HCT116 (cell line): ENCODE results near the gene ASIC3. TPM values are rescaled to one million over a fixed set of nuclear protein-coding genes. Genes with fewer than 3 reads are reported as not detected.
A peak's percentile ranks its signal among the peaks of the same experiment; 100 is the strongest.

Experiments used
- ATAC-seq: fragments of 200-7000 bp; cut with Tn5 transposase; 2 replicates; pipeline ENCODE4 v1.9.1; 2020; ENCODE audit warnings: mild to moderate bottlenecking, moderate library complexity
- BruUV-seq: library from RNA; stranded (reverse); fragments of 400-500 nt; replicated peaks from 2 replicates; lab custom pipeline; 2021; lab: Mats Ljungman, UMichigan
- CTCF ChIA-PET: fragments of 300-600 bp; sonication (Branson Sonifier 250); formaldehyde crosslinking; loops from one replicate; lab custom pipeline; 2021; ENCODE audit warnings: antibody characterized with exemption; lab: Charles Lee
- POLR2A ChIA-PET: fragments of 300-600, 350-600 bp; sonication (Branson Sonifier 250); formaldehyde crosslinking; loops from one replicate; lab custom pipeline; 2021; ENCODE audit warnings: antibody characterized with exemption; lab: Charles Lee
- RAD21 ChIA-PET, 2 experiments: fragments of 300-600 bp; sonication (Branson Sonifier 250); formaldehyde crosslinking; loops; one replicate each; lab custom pipeline; 2023; ENCODE audit warnings: low total read pairs in 2 of 2; ENCODE audit not compliant: uncharacterized antibody in 2 of 2, unreplicated experiment in 2 of 2, low non-redundant PET in 1 of 2; lab: Charles Lee
- DNase-seq: peaks from one replicate; pipeline ENCODE4 v3.0.0-alpha.2; 2010; ENCODE audit warnings: low read depth, low spot score
- H2AFZ ChIP-seq: fragments of 200-600 bp; shearing (Covaris generic), sonication (generic); 2 replicates; pipeline ENCODE4 v1.6.1; 2017; ENCODE audit warnings: low read depth, mixed run types, mixed read lengths, antibody characterized with exemption, low read length; ENCODE audit not compliant: poor library complexity, severe bottlenecking
- H3K27ac ChIP-seq: 2 replicates; pipeline ENCODE4 v1.5.1; 2012; ENCODE audit warnings: low read depth, low read length
- H3K27me3 ChIP-seq: fragments of 200-600 bp; sonication (generic); 2 replicates; pipeline ENCODE4 v1.6.1; 2016; ENCODE audit warnings: mixed run types, low read length, mixed read lengths; ENCODE audit not compliant: insufficient read depth
- H3K36me3 ChIP-seq, 2 experiments: fragments of 200-500 bp in 1 of 2; fragments of 200-600 bp in 1 of 2; sonication (Bioruptor generic) in 1 of 2; sonication (generic) in 1 of 2; 2 replicates each; pipeline versions ENCODE4 v1.5.1 to v1.6.1; 2014 to 2016; ENCODE audit warnings: low read length in 2 of 2, inconsistent platforms in 1 of 2, mixed read lengths in 1 of 2, mixed run types in 1 of 2; ENCODE audit not compliant: insufficient read depth in 2 of 2, control insufficient read depth in 1 of 2
- H3K4me1 ChIP-seq, 2 experiments: fragments of 200-600 bp in 1 of 2; sonication (generic) in 1 of 2; 2 replicates each; pipeline versions ENCODE4 v1.5.1 to v1.6.1; 2012 to 2017; ENCODE audit warnings: low read length in 2 of 2, inconsistent platforms in 1 of 2, mild to moderate bottlenecking in 1 of 2, mixed read lengths in 1 of 2, mixed run types in 1 of 2, moderate library complexity in 1 of 2; ENCODE audit not compliant: insufficient read depth in 2 of 2, control insufficient read depth in 1 of 2
- H3K4me2 ChIP-seq: fragments of 200-600 bp; sonication (generic); 2 replicates; pipeline ENCODE4 v1.6.1; 2017; ENCODE audit warnings: mixed run types, low read length, mixed read lengths
- H3K4me3 ChIP-seq, 2 experiments: fragments of 200-600 bp in 1 of 2; sonication (generic) in 1 of 2; replicated peaks in 1 of 2; 2 replicates each; pipeline ENCODE4 v1.5.1; 2011 to 2016; ENCODE audit warnings: low read length in 2 of 2, control low read depth in 1 of 2, low read depth in 1 of 2, mild to moderate bottlenecking in 1 of 2, mixed read lengths in 1 of 2, mixed run types in 1 of 2
- H3K79me2 ChIP-seq: fragments of 200-600 bp; sonication (generic); 2 replicates; pipeline ENCODE4 v1.6.1; 2017; ENCODE audit warnings: mild to moderate bottlenecking, mixed run types, low read length, moderate library complexity, mixed read lengths; ENCODE audit not compliant: insufficient read depth
- H3K9ac ChIP-seq: fragments of 200-600 bp; sonication (generic); 2 replicates; pipeline ENCODE4 v1.6.1; 2016; ENCODE audit warnings: low read length, mixed read lengths
- H3K9me2 ChIP-seq: fragments of 200-600 bp; sonication (generic), shearing (Covaris generic); 2 replicates; pipeline ENCODE4 v1.6.1; 2017; ENCODE audit warnings: mixed run types, mild to moderate bottlenecking, moderate library complexity; ENCODE audit not compliant: insufficient read depth
- H3K9me3 ChIP-seq, 2 experiments: fragments of 200-500 bp in 1 of 2; fragments of 200-600 bp in 1 of 2; sonication (Bioruptor generic) in 1 of 2; sonication (generic) in 1 of 2; 2 replicates each; pipeline ENCODE4 v1.6.1; 2014 to 2017; ENCODE audit warnings: low read length in 2 of 2, mixed read lengths in 2 of 2, inconsistent platforms in 1 of 2, low read depth in 1 of 2, mild to moderate bottlenecking in 1 of 2, mixed run types in 1 of 2, moderate library complexity in 1 of 2; ENCODE audit not compliant: control insufficient read depth in 1 of 2, insufficient read depth in 1 of 2
- H4K20me1 ChIP-seq: fragments of 200-600 bp; sonication (generic), shearing (Covaris generic); 2 replicates; pipeline ENCODE4 v1.6.1; 2017; ENCODE audit warnings: mixed run types, mild to moderate bottlenecking, moderate library complexity; ENCODE audit not compliant: insufficient read depth
- ELF1 ChIP-seq: IDR thresholded peaks from 2 replicates; pipeline ENCODE4 v1.6.1; 2012; ENCODE audit warnings: low read depth, borderline replicate concordance
- JUND ChIP-seq: IDR thresholded peaks from 2 replicates; pipeline ENCODE4 v1.6.1; 2012
- POLR2A ChIP-seq: IDR thresholded peaks from 2 replicates; pipeline ENCODE4 v1.7.0; 2011; ENCODE audit warnings: borderline replicate concordance; ENCODE audit not compliant: insufficient read depth, insufficient read length; ENCODE audit errors: extremely low read depth
- POLR2AphosphoS5 ChIP-seq: IDR thresholded peaks from 2 replicates; pipeline ENCODE4 v1.6.1; 2011; ENCODE audit warnings: mild to moderate bottlenecking, low read depth, low read length, moderate library complexity
- REST ChIP-seq: IDR thresholded peaks from 2 replicates; pipeline ENCODE4 v1.6.1; 2012; ENCODE audit warnings: low read depth
- SIN3A ChIP-seq: IDR thresholded peaks from 2 replicates; pipeline ENCODE4 v1.6.1; 2012; ENCODE audit warnings: low read depth
- TCF7L2 ChIP-seq: IDR thresholded peaks from 2 replicates; pipeline ENCODE4 v1.7.0; 2011; ENCODE audit warnings: borderline replicate concordance, inconsistent platforms; ENCODE audit not compliant: insufficient read depth, insufficient read length; ENCODE audit errors: extremely low read depth
- YY1 ChIP-seq: IDR thresholded peaks from 2 replicates; pipeline ENCODE4 v1.6.1; 2011; ENCODE audit warnings: low read length, low read depth, moderate library complexity, mild to moderate bottlenecking; ENCODE audit not compliant: insufficient replicate concordance; ENCODE audit errors: extremely low read depth
- ZFX ChIP-seq: fragments of 450-650 bp; IDR thresholded peaks from 2 replicates; pipeline ENCODE4 v1.6.1; 2017
- intact Hi-C: fragments of 100-400 bp; cut with micrococcal nuclease; formaldehyde crosslinking; loops from 2 replicates; pipeline ENCODE4 v1.10.0; 2022
- total RNA-seq: library from RNA; stranded (reverse); gene quantifications from one replicate; pipeline ENCODE4 v1.2.1, GENCODE V29; 2021; ENCODE audit not compliant: unreplicated experiment
- TF ChIP-seq, protein P1 (sequence below): IDR thresholded peaks from 2 replicates; pipeline ENCODE4 v1.6.1; 2012

ASIC3 gene
- total RNA-seq, 1 experiment from 2014 or later = 4.4 TPM

DNA sequence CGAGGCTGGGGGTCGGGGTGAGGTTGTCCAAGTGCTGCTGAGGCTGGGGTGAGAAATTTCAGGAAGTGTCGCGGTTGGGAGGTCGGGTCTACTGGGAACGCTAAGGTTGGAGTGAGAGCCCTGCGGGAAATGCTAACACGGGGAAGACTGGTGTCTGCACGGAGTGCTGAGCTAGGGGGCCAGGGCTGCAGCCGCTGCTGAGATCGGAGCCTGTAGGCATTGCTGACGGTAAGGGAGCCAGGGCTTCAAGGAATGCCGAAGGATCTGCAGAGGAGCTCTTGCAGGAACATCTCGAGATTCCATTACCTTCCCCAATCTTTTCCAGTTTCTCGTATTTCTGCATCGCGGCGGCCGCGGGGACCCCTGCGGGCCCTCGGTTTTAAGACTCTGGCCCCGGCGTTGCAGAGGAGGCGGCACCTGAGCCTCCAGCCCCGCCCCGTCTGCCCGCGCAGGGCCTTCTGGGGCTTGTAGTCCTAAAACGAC lies 9.2 kb downstream of the ASIC3 start, which contains the start of gene CDK5 (continued):
- TF ChIP-seq REST (no peak), ELF1 (no peak), JUND (no peak), POLR2A (no peak), SIN3A (no peak)

- H3K36me3 ChIP-seq = no peaks in the 10 kb centered on the region
- no peaks in the 10 kb centered on the region for H3K9me3 ChIP-seq
- H3K4me1 ChIP-seq = peaks cover 25 to 48% of the 10 kb centered on the region in 2 experiments
- H2AFZ ChIP-seq = no peak overlapping the region
- intact Hi-C loops = loop anchor here (1.0 kb wide), 1 partner anchor 30 kb away; the partner anchor contains the start of gene ABCB8
- no peaks in the 10 kb centered on the region for H3K27me3 ChIP-seq
- peak; percentile 75 for ATAC-seq
- H3K9me2 ChIP-seq = no peaks in the 10 kb centered on the region
- DNase-seq = peak; percentile 99
- H3K27ac ChIP-seq = peak overlapping the region; percentile 87
- H3K9ac ChIP-seq = peak overlapping the region; percentile 91
- peak overlapping the region; percentile 95 for H3K4me2 ChIP-seq
- ChIA-PET POLR2A (no interaction called here), RAD21 (interaction anchor here in 1 of 2 experiments (1.3 kb wide), 1 partner anchor 30 kb away, joined by 5 read pairs; the partner anchor contains the start of gene ABCB8), CTCF (no interaction called here)
- H3K4me3 ChIP-seq = peak overlapping the region; percentile 81 to 90
- H3K79me2 ChIP-seq = peaks cover 33% of the 10 kb centered on the region
- TSS peak; percentile 34 for BruUV-seq
- TF ChIP-seq, protein P1, sequence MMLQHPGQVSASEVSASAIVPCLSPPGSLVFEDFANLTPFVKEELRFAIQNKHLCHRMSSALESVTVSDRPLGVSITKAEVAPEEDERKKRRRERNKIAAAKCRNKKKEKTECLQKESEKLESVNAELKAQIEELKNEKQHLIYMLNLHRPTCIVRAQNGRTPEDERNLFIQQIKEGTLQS = no peak
- TF ChIP-seq ZFX (peak; percentile 52; the same call in 1 of the 2 replicates), TCF7L2 (peak; percentile 100), YY1 (peak; percentile 69), POLR2A (peak; percentile 71), POLR2AphosphoS5 (peak; percentile 65)
- H4K20me1 ChIP-seq = no peaks in the 10 kb centered on the region
Measured at GRCh38 chr7:151057989-151058780, 9.9 kb downstream of the ASIC3 start.
